ENCODE measurements around the gene GANAB. TPM values are rescaled to one million over a fixed set of nuclear protein-coding genes. Genes with fewer than 3 reads are reported as not detected.

The GANAB gene
- total RNA-seq, 1 donor from 2014 or later, result 359 TPM

DNA sequence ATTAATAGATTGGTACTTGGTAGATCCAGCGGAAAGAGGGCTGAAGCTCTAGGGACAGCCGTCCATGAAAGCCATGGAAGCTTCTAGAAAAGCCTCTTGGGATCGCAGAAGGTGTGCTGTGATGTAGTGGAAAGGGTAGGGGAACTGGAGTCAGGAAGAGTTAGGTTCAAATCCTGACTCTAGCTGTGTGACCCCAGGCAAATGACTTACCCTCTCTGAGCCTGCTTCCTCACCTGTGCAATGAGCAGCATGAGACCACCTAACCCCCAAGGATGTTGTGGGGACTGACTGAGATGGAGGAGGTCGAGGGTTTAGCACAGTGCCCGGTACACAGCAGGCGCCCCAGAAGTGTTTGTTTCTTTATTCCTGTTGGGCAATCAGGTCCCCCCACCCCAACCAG is 36.0 kb downstream of the GANAB start:
- Mint-ChIP-seq H3K4me1 (ENCODE audit: low read depth) (peaks cover 17% of the 10 kb centered on the region), H3K27ac (ENCODE audit: unreplicated experiment) (peak overlapping the region; percentile 17)

DNA sequence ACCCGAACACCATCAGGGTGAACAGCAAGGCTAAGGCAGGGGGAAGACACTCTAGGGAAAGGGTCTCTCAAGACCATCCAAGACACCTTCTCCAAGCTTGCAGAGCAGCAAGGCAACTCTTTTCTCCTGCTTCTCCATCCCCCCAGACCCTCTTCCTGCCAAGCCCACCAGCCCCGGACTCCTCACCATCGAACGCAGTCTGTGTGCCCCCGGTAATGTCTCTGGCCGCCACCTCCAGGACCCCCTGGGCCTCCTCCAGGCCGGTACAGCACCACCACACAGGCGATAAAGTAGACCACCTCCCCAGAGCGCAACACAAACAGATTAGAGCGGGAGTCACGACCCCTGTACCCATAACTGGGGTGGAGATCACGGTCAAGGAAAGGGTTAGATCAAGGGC is 37.6 kb downstream of the GANAB start:
- Mint-ChIP-seq H3K27me3 (ENCODE audit: low read depth) (no peaks in the 10 kb centered on the region), H3K4me3 (ENCODE audit: unreplicated experiment) (no peak overlapping the region), H3K36me3 (ENCODE audit: low read depth) (peaks cover 10% of the 10 kb centered on the region), H3K9me3 (ENCODE audit: low read depth) (no peaks in the 10 kb centered on the region), H3K4me1 (ENCODE audit: low read depth) (peaks cover 21% of the 10 kb centered on the region), H3K27ac (ENCODE audit: unreplicated experiment) (no peak overlapping the region)
- TF ChIP-seq, protein P1, sequence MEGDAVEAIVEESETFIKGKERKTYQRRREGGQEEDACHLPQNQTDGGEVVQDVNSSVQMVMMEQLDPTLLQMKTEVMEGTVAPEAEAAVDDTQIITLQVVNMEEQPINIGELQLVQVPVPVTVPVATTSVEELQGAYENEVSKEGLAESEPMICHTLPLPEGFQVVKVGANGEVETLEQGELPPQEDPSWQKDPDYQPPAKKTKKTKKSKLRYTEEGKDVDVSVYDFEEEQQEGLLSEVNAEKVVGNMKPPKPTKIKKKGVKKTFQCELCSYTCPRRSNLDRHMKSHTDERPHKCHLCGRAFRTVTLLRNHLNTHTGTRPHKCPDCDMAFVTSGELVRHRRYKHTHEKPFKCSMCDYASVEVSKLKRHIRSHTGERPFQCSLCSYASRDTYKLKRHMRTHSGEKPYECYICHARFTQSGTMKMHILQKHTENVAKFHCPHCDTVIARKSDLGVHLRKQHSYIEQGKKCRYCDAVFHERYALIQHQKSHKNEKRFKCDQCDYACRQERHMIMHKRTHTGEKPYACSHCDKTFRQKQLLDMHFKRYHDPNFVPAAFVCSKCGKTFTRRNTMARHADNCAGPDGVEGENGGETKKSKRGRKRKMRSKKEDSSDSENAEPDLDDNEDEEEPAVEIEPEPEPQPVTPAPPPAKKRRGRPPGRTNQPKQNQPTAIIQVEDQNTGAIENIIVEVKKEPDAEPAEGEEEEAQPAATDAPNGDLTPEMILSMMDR (IDR thresholded peaks at IDR 0.05), result no peak
- no peak for DNase-seq (ENCODE audit: low spot score)

More for the DNA sequence above, 36.0 kb downstream of the GANAB start:
- H3K4me3 Mint-ChIP-seq (ENCODE audit: unreplicated experiment), result peak overlapping the region; percentile 19
- DNase-seq (ENCODE audit: low spot score), result no peak
- H3K27me3 Mint-ChIP-seq (ENCODE audit: low read depth), result no peaks in the 10 kb centered on the region
- H3K36me3 Mint-ChIP-seq (ENCODE audit: low read depth), result peaks cover 9% of the 10 kb centered on the region
- no peaks in the 10 kb centered on the region for H3K9me3 Mint-ChIP-seq (ENCODE audit: low read depth)
- TF ChIP-seq, protein P1 (IDR thresholded peaks at IDR 0.05), result no peak

DNA sequence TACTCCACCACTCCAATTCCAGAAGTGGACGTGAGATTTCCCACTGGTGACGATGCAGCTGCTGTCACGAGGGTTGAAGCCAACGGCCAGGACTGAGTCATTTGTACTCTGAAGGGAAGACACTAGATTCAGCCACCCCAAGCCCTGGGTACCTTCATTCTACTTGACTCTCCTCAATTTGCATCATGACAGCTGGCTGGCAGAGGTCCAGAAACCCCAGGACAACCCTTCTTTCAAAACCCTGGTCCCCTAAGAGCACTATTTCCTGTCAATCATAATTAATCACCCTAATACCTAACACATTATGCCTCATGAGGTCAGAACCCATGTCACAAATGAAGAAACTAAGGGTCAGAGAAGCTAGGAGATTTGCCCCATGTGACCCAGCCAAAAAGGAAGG is 38.7 kb downstream of the GANAB start:
- no peak overlapping the region for H3K27ac Mint-ChIP-seq (ENCODE audit: unreplicated experiment)
- TF ChIP-seq, protein P1 (IDR thresholded peaks at IDR 0.05), result no peak
- peaks cover 10% of the 10 kb centered on the region for H3K36me3 Mint-ChIP-seq (ENCODE audit: low read depth)
- no peak for DNase-seq (ENCODE audit: low spot score)
- H3K9me3 Mint-ChIP-seq (ENCODE audit: low read depth), result no peaks in the 10 kb centered on the region
- H3K27me3 Mint-ChIP-seq (ENCODE audit: low read depth), result no peaks in the 10 kb centered on the region
- no peak overlapping the region for H3K4me3 Mint-ChIP-seq (ENCODE audit: unreplicated experiment)
- H3K4me1 Mint-ChIP-seq (ENCODE audit: low read depth), result peaks cover 29% of the 10 kb centered on the region

DNA sequence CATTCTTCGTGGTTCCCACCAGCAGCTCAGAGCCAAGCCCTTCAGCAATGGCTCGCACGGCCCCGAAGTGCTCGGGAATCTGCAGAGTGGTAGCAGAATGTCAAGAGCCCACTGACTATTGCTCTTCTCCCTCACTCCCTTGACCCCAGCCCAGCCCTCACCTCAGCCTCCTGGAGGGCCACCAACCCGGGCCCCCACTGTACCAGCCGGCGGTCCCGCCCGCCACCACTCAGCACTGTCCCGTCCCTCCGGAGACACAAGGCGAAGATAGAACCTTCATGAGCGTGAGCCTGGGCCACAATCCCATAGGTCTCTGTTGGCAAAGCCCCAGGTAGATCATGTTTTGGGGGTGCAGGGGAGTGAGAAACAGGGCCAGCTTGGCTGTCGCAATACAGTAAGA is 40.5 kb downstream of the GANAB start:
- Mint-ChIP-seq H3K27ac (ENCODE audit: unreplicated experiment) (no peak overlapping the region), H3K27me3 (ENCODE audit: low read depth) (no peaks in the 10 kb centered on the region), H3K4me3 (ENCODE audit: unreplicated experiment) (no peak overlapping the region), H3K4me1 (ENCODE audit: low read depth) (peaks cover 23% of the 10 kb centered on the region), H3K36me3 (ENCODE audit: low read depth) (peaks cover 10% of the 10 kb centered on the region), H3K9me3 (ENCODE audit: low read depth) (no peaks in the 10 kb centered on the region)
- TF ChIP-seq, protein P1 (IDR thresholded peaks at IDR 0.05), result no peak
- DNase-seq (ENCODE audit: low spot score), result no peak

DNA sequence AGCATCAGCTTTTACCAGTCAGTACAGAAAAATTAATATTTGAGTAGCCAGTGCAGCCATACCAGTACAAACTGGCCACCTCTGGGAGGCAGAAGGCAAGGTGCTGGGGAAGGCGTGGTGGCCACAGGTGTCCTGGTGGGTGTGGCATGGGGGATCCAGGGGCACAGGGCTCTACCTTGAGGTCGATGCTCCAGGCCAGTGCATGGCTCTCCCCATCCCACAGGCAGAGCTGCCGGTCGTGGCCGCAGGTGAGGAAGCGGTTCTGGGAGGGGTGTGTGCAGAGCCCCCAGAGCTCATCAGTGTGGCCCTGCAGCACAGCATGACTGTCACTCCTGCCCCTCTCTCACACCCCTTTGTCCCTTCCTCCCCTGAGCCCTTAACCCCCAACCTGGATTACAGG is 40.9 kb downstream of the GANAB start:
- TF ChIP-seq, protein P1 (IDR thresholded peaks at IDR 0.05), result no peak
- Mint-ChIP-seq H3K27me3 (ENCODE audit: low read depth) (no peaks in the 10 kb centered on the region), H3K4me1 (ENCODE audit: low read depth) (peaks cover 23% of the 10 kb centered on the region), H3K36me3 (ENCODE audit: low read depth) (peaks cover 10% of the 10 kb centered on the region), H3K9me3 (ENCODE audit: low read depth) (no peaks in the 10 kb centered on the region), H3K4me3 (ENCODE audit: unreplicated experiment) (no peak overlapping the region), H3K27ac (ENCODE audit: unreplicated experiment) (no peak overlapping the region)
- DNase-seq (ENCODE audit: low spot score), result no peak
